Skeletal muscle cell (primary cell): ENCODE measurements around the gene LYSMD1.
"Not testable (repeated sequence)": the region's sequence is repeated elsewhere in the genome, so short reads cannot be mapped to it uniquely, and the experiment has no call there.

Experiments
- DNase-seq: peaks from one replicate; pipeline ENCODE4 v3.0.0-alpha.2; 2010; ENCODE audit warnings: low read depth
- H3K4me3 ChIP-seq: 2 replicates; pipeline ENCODE4 v1.5.1; 2011; ENCODE audit warnings: low read depth, mild to moderate bottlenecking, control low read depth, low read length, moderate library complexity

The LYSMD1 gene, protein sequence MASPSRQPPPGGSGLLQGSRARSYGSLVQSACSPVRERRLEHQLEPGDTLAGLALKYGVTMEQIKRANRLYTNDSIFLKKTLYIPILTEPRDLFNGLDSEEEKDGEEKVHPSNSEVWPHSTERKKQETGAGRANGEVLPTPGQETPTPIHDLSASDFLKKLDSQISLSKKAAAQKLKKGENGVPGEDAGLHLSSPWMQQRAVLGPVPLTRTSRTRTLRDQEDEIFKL

DNA sequence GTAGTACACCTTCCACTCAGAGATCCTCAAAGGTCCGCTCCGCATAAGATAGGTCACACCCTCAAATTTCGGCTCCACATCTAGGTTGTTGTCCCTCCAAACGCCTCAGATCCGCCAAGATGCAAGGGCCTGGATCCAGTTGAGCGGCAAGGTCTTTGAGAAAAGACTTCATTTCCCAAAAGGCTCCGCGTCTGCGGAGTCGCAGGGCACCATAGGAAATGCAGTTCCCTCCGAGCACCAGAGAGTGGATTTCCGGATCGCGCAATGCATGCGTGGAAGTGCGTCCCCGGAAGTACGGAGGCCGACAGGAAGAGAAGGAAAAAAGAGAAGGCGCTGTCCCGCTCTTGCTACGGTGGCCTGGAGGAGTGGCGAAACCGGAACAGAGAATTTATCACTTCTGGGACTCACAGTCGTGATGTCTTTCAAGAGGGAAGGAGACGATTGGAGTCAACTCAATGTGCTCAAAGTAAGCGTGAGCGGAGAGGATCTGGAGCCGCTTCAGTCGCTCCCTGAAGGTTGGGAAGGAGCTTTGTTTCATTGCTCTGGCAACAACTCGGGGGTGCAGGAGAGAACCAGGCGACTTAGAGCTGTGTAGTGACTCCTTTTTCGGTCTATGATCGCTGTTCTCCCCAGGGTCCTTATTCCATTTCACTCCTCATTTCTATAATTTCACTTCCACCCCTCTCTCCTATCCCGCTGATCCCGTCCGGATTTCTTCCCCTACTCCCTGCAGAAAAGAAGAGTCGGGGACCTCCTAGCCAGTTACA is at the start of gene LYSMD1, which contains the start of gene SCNM1:
Gene LYSMD1, minus strand, starts transcription at position 165 of the 767 bp plus-strand sequence. CDS start 644 bp downstream, outside the sequence.
Gene SCNM1, plus strand, starts transcription at position 407 of the 767 bp plus-strand sequence. Its CDS starts 9 bp downstream, at position 416.
- peak; percentile 97 for DNase-seq
- peak within 1 kb of the TSS; percentile 96 for H3K4me3 ChIP-seq

DNA sequence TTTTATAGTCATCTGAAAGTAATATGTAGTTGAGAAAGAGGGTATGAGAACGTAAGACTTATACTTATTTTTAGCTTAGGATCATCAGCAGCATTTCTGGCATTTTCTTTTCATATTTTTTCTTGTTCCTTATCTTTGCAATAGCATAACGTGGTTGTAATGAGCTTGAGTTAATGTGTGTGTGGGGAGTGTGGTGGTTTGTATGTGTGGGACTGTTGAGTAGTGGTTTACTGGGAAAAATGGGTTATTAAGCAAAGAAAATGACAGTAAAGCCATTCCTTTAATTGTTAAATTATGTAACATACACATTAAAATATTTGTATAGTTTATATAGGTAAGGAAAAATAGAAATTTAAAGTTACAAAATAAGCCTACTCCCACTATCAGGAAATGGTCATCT is 47.9 kb upstream of the LYSMD1 start:
- no peak for DNase-seq
- H3K4me3 ChIP-seq = no peak overlapping the region

DNA sequence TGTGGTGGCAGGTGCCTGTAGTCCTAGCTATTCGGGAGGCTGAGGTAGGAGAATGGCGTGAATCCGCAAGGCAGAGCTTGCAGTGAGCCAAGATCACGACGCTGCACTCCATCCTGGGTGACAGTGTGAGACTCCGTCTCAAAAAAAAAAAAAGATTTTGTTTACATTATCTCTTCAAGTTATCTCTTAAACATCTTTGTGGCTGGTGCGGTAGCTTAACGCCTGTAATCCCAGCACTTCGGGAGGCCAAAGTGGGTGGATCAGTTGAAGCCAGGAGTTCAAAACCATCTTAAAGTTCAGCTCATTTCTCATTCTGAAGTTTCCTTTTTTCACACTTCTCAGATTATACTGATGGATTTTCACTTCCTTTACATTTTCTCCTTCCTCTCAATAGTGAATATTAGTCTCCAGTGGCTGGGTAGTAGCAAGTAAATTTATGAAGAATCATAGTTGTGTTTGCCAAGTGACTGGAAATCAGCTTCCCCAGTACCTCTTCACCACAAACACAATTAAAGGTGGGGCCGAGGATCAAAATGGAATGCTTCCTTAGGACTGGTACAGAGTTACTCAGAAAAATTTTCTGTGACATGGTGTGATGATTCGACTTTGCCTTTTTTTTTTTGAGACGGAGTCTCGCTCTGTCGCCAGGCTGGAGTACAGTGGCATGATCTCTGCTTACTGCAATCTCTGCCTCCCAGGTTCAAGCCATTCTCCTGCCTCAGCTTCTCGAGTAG is 46.4 kb upstream of the LYSMD1 start:
- DNase-seq = no peak
- no peak overlapping the region for H3K4me3 ChIP-seq

DNA sequence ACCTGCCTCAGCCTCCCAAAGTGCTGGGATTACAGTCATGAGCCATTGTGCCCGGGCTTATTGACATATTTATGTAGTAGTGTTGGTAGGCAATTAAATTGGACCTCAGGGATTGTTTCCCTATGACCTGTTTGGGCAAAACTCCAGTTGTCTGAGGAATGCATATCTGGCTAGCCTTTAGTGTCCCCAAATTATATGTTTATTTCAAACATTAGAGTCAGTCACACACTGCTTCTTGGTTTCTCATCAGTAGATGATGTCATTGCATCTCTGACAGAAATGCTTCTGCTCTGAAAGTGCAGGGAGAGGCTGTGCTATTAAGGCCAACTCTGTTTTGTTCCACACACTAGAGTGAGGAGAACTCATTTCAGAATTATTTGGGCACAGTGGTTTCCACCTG is 45.1 kb upstream of the LYSMD1 start:
- H3K4me3 ChIP-seq = no peak overlapping the region
- no peak for DNase-seq

DNA sequence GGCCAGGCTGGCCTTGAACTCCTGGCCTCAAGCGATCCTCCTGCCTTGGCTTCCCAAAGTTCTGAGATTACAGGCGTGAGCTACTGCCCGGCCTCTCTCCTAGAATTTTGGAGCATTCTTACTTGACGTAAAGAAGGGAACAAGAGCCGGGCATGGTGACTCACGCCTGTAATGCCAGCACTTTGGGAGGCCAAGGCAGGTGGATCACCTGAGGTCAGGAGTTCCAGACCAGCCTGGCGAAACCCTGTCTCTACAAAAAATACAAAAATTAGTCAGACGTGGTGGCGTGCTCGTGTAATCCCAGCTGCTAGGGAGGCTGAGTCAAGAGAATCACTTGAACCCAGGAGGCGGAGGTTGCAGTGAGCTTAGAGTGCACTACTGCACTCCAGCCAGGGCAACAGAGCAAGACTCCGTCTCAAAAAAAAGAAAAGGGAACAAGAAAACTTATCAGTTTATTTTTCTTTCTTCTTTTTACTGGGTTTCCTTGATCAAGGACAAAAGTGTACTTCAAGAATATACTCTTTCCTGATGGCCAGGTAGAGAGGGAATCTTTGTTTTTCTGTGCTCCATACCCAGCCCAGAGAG is 39.8 kb upstream of the LYSMD1 start:
- DNase-seq, H3K4me3 ChIP-seq: not testable (repeated sequence)

DNA sequence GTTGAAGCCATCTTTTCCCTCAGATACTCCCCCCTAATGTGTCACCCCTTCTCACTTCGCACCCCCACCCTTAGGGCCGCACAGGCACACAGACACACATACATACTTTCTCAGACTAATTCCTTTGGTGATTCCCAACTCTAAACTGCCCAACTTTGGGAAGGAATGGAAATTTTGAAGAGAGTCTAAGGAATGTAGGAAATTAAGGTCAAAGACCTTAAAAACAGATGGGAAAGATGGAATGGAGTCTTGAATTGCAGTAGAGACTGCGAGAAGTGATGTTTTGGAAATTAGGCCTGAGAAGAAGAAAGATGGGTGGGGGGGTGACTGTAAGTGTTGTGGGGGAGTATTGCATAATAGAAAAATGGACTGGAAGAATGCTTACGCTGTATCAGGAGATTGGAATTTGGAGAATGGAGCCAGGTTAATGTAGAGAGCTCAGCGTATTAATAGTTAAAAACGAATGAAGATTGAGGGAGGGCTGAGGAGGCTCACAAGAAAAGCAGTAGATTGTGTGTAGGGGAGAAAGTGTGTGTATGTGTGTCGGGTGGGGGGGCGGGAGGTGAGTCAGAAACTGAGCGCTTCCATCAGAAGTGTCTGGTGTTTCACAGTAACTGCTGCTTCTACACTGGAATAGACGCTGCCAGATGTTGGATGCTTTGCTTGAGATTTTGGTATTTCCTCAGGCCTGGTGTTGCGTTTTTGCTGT is 34.3 kb upstream of the LYSMD1 start:
- peak; percentile 66 for DNase-seq
- H3K4me3 ChIP-seq = peak overlapping the region; percentile 99

DNA sequence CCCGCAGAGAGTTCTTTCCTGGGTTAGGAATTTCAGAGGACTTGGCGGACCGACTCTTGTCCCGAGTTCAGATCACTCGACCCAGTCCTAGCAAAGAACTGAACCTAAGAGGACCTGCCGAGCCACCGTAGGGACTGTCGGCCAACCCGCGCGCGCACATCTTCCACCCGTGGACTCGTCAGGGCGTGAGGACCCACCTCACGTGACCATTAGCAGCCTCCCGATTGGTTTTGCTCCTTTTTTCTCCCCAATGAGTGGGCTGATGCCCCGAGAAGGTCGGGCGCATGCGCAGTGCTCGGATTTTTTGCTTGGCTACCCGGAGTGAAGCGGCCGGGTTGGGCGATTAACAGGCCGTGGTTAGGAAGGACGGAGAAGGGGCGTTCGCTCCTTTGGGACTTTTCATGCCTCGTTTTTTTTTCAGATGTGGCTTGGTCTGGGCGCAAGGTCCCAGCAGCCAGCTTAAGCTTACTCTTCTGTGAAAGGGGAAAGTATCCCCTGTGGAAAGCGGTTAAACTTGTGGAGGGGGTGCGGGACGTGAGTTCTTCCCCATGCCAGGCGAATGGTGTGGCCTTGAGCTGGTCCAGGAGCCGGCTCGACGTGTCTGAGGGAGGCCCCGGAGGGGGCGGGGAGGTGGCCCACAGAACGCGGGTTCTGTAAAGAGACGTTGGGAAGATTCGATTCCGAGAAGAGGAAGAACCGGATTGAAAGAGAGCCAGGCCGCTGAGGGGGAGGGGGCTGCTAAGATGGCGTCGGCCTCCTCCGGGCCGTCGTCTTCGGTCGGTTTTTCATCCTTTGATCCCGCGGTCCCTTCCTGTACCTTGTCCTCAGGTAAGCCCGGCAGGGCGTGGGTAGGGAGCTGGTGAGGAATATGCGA is 32.8 kb upstream of the LYSMD1 start, which contains the start of gene PIP5K1A:
Gene PIP5K1A, plus strand, starts transcription at position 299 of the 874 bp plus-strand sequence. Its CDS starts 445 bp downstream, at position 744.
- peak; percentile 92 for DNase-seq
- peak within 1 kb of the TSS; percentile 99 for H3K4me3 ChIP-seq

DNA sequence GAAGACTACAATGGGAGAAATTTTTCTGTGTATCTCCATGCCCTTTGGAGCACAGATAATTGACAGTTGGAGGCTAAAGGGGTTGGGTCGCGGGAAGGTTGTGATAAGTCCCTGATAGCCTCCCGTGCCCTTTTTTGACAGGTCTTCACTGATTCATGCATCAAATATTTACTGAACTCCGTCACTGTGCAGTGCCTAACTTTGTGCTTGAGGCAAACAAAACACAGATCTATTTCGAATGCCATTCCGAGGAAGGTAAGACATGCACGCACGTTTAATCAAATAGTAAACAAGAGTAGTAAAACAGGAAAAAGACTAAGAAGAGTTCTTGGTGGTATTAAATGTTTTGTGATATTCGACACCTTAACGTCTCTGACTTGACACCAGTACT is 32.2 kb upstream of the LYSMD1 start:
- DNase-seq = no peak
- H3K4me3 ChIP-seq = peak overlapping the region; percentile 99

DNA sequence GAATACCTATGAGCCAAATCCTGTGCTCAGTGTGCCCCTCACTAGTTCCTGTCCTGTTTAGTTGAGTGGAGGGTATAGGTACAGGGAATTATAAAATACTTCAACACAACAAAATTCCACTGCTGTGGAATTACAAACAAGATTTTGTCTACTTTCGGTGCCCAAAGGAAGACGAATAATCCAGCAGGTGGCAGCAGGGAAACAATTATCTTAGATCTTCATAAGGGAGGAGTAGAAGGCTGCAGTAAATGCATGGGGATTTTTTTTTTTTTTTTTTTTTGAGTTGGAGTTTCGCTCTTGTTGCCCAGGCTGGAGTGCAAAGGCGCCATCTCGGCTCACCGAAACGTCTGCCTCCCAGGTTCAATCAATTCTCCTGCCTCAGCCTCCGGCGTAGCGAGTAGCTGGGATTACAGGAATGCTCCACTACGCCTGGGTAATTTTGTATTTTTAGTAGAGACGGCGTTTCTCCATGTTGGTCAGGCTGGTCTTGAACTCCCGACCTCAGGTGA is 30.6 kb upstream of the LYSMD1 start:
- peak; percentile 47 for DNase-seq
- no peak overlapping the region for H3K4me3 ChIP-seq

DNA sequence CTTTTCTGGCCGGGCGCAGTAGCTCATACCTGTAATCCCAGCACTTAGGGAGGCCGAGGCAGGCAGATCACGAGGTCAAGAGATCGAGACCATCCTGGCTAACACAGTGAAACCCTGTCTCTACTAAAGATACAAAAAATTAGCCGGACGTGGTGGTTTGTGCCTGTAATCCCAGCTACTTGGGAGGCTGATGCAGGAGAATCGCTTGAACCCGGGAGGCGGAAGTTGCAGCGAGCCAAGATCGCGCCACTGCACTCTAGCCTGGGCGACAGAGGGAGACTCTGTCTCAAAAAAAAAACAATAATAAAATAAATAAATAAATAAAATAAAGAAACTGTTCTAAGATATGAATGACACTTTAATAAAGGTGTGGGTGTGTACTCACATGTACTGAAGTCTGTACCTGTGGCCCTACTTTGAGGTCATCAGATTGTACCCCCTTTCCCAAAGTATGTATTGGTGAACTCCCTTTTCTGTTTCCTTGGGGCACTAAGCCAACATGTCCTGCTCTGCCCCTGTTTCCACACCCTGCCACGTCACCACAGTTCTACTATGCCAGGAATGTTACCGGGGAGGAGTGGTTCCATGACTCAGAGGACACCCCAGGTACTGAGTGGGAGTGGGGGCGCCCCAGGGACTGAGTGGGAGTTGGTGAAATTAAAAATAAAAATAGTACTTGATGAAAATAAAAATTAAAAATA is 29.3 kb upstream of the LYSMD1 start:
- peak; percentile 48 for DNase-seq
- H3K4me3 ChIP-seq = not testable (repeated sequence)

DNA sequence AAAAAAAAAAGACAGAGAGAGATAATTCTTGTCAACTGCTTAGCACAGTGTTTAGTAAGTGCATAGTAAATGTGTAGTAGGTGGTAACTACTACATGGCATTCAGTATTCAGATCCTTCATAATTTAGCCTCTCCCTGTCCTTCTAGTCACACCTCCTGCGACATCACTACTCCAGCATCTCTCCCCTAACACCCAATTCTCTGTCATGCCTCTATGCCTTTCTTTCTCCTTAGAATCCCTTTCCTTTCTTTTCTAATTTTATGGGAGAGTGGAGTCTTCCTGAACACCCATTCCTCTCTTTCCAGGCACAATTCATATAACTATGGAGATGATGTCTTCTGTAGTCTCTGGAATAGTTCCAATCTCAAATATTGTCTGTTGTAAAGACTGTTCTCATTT is 28.2 kb upstream of the LYSMD1 start:
- no peak overlapping the region for H3K4me3 ChIP-seq

DNA sequence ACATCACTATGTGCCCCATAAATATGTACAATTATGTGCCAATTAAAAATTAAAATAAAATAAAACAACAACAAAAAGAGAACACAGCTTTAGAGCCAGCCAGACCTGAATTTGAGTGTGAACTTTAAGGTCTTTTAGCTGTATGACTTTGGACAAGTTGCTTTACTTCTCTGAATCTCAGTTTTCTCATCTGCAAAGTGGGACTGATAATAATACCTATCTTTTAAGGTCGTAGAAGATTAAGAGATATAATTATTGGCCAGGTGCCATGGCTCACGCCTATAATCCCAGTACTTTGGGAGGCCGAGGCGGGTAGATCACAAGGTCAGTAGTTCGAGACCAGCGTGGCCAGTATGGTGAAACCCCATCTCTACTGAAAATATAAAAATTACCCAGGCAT is 27.6 kb upstream of the LYSMD1 start:
- DNase-seq = no peak

More for the DNA sequence above, 28.2 kb upstream of the LYSMD1 start:
- no peak for DNase-seq

DNA sequence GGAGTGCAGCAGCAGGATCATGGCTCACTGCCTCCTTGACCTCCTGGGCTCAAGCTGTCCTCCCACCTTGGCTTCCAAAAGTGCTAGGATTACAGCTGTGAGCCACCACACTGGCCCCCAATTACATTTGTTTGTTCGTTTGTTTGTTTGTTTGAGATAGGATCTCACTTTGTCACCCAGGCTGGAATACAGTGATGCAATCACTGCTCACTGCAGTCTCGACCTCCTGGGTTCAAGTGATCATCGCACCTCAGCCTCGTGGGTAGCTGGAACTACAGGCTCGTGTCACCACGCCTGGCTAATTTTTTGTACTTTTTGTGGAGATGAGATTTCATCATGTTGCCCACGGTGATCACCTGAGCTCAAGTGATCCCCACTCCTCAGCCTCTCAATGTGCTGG is 26.3 kb upstream of the LYSMD1 start:
- no peak overlapping the region for H3K4me3 ChIP-seq
- no peak for DNase-seq

More for the DNA sequence above, 27.6 kb upstream of the LYSMD1 start:
- H3K4me3 ChIP-seq = no peak overlapping the region

DNA sequence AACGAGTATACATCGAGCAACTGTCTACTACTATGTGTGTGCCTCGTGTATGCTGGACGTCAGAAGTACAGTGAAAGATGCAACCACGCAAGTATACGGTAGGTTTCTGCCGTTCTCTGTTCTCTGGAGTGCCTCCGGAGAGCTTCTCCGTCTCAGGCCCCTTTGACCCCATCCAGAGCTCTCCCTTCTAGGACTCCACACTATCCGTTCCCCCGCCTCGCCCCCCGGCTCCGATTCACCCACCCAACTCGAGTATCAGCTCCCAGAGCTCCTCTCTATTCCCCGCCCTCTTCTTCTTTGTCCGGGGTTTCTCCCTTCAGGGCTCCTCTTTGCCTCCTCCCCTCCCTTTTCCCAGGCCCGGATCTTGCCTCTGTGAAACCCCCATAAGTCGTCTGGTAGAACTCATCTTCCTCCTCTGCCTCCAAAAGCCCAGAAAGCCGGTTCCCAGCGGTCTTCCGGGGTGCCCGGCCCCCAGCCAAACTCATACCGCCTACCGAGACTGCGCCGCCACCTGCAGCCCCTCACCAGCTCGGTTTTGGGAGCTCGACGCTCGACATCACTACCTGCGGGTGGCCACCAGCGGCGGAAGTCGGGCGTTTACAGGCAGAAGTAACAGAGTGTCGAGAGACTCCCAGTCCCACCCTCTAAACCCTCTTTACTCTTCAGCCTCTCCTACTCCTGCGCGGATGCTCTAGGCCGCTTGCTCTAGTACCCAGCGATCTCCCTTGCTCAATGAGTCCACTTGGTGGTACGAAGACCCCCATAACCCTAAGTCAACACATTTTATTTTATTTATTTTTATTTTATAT is 24.1 kb upstream of the LYSMD1 start, which contains the start of gene VPS72:
Gene VPS72, minus strand, starts transcription at position 561 of the 809 bp plus-strand sequence. Its CDS starts 76 bp downstream, at position 485.
- H3K4me3 ChIP-seq = peak within 1 kb of the TSS; percentile 86
- DNase-seq = peak; percentile 64

DNA sequence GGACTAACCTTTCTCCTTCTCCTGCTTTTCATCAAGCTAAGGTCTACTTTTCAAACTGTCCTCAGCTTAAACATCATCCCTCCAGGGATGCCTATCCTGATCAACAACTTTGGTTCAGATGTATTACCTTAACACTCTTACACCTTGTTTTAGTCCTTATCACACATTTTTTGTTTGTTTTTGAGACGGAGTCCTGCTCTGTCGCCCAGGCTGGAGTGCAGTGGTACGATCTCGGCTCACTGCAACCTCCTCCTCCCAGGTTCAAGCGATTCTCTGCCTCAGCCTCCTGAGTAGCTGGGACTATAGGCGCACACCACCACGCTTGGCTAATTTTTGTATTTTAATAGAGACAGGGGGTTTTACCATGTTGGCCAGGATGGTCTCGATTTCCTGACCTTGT is 23.0 kb upstream of the LYSMD1 start:
- H3K4me3 ChIP-seq = peak overlapping the region; percentile 86
- not testable (repeated sequence) for DNase-seq

DNA sequence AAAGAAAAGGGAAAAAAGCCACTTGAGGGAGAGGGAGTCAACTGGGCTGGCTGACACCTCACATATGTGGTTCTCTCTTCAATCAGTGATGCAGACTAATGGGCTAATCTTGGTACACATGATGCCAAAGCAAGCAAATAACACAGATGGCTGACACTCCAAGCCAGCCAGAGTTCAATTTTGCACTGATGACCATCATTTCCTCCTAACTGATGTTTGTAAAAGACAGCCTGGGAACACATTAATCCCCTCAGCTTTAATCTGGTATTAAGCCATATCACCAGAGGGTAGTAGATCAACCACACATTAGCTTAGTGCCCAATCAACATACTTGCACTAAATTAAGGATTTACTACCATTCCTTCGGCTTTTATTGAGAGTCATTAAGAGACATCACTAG is 21.5 kb upstream of the LYSMD1 start:
- no peak for DNase-seq

More for the DNA sequence above, 21.5 kb upstream of the LYSMD1 start:
- H3K4me3 ChIP-seq = no peak overlapping the region
